Activated CD4-positive, alpha-beta T cell treated with anti-CD3 and anti-CD28 coated beads for 1 hour (primary cell): ENCODE measurements around the gene SHLD1.

ENCODE experiments used
- DNase-seq: peaks from one replicate; pipeline ENCODE4 v3.0.0-alpha.2; 2020

SHLD1 gene

DNA sequence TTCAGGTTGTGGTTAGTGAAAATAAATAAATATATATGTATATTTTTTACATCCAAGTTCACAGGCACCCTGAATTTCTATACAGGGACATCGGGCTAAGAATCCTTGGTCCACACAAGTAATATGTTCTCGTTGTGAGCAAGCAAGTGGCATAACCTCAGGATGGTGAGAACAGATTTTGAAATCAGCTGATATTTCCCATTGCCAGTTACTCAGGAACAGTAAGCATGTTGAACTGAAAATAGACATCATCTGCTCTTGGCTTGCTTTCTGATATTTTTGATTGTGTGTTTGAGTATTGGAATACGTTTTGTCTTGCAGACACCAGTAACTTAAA lies 112.5 kb downstream of the SHLD1 start:
- DNase-seq, result no peak

DNA sequence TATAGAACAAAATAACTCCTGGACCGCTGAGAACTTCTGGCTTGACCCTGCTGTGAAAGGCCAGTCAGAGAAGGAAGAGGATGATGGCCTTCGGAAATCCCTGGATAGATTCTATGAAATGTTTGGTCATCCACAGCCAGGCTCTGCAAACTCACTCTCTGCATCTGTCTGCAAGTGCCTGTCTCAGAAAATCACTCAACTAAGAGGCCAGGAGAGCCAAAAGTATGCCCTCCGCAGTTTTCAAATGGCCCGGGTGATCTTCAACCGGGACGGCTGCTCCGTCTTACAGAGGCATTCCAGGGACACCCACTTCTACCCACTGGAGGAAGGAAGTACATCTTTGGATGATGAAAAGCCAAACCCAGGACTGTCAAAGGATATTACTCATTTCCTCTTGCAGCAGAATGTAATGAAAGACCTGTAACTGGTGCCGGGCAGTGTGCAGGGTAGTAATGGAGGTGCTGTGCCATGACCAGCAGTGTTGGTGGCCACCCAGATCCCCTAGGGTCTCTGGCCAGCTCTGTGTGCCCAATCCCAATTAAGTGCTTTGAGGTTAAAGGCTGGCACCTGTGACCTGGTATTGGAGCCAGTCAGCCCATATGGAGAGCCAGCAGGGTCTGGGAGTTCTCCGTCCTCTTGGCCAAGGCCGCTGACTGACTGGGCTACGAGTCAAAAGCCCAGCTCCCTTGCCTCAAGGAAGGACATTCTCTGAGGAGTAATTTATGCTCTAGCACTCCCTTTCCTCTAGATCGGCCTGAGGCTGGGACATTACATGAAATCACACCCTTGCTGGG lies 113.0 kb downstream of the SHLD1 start:
- DNase-seq, result no peak

DNA sequence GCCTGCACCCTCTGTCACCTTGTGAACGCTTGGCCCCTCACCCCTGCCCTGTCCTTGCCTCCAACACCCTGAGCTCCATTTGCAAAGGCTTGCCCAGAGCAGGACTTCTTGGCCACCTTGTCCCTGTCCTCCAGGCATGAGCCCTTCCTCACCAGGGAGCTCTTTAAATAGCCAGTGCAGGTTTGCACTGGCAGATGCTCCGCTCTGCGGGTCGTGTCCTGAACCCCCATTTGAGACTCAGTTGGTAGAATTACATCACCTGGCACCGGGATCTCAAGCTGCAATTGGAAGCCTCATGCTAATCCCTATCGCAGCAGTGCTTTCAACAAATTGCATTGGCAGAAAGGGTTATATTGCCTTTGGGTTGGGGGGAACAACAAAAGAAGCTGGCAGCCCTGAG lies 114.2 kb downstream of the SHLD1 start:
- no peak for DNase-seq

DNA sequence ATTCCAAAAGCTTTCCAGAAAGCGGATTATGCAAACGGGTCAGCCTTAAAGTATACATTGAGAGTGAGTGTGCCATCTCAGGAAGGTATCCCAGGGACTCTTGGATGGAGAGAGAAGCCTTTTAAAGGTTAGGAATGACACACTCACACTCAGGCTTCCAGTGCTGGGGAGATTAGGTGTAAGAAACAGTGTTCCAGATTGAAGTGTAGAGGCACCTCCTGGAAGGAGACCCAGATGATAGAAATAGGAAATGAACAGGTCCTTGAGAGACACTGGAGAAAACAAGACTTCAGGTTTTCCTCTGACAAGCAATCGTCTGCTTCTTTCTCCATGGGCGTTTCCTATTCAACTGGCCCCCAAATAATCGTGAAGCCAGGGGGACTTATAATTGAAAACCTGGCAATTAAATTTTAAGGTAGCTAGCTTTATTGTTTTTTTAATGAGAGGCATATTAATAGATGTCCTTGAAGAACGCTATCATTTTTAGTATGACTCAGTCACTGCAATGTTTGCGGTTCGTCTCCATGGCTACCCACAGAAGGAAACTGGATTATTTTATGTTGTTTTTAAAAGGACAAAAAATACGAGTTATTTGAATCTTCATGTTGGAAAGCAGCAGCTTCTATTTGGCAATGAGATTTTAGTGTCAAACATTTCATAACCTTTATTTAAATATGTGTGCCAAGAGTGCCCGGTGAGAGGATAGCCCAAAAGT lies 114.8 kb downstream of the SHLD1 start:
- DNase-seq, result no peak

DNA sequence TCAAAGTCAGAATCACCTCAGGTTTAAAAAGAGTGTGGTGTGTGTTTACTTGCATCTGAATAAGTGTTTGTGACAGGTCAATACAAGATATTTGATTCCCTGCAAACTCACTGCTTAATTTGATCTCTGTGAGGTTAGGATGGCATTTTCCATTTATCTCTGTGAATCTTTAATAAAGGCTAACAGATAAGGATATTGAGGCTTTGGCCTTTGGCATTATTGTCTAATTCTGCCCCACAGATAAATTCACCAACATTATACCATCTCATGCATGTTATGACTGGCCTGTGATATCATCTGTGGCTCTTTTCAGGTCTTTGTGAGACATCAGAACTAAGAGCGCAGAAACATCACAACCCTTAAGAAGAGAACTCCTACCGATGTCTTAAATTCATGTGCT lies 115.4 kb downstream of the SHLD1 start:
- no peak for DNase-seq

DNA sequence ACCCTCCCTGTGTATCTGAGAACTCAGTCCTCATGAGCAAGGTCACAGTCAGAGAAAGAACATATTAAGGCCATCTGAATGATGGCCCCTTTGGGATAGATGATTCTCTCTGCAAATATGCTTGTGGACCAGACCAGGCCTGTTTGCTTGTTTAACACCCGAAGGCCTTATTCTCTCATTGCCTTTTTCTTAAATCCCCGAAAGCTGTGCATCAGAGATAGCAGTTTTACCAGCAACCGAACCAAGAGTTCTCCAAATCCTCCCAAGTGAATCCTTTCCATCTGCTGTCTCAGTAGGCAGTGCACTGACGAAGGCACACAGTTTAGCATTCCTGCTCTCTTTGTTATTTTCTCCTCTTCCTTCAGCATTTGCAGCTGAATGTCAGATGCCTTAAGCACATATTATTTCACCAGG lies 120.4 kb downstream of the SHLD1 start:
- no peak for DNase-seq

DNA sequence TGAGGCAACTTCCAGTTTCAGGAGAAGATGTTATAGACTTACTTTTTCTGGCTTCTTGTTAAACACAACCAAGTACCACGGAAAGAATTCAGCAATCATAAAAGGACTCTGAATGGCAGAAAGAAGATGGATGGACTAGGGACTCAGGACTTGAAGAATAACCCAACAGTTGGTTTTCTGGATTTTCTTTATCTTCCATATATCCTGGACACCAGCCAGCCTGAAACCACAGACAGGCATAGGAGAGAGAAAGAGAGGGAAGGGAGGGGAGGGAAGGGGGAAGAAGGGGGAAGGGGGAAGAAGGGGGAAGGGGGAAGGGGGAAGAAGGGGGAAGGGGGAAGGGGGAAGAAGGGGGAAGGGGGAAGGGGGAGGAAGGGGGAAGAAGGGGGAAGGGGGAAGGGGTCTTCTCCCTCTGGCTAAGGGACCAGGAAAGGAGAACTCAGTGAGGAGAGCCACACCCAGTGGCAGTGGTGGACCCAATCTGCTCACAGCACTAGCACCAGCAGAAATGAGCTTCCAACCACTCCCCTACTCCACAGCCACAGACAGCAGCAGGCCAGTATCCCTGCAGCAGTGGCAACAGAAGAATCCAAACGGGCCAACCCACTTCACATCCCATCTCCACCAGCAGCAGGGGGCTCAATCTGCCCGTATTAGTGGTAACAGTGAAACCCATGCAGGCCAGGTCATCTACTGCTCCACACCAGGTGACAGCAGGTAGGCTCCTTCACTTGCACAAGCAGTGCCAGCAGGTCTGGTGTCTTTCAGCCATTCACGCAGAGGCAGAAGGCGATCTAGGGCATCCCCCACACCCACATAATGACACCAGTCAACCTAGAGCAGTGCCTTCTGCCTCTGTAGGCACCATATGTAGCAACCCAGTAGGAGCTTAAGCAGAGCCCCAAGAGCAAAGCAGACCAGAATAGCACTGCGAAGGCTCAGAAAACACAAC lies 121.5 kb downstream of the SHLD1 start:
- DNase-seq, result no peak

DNA sequence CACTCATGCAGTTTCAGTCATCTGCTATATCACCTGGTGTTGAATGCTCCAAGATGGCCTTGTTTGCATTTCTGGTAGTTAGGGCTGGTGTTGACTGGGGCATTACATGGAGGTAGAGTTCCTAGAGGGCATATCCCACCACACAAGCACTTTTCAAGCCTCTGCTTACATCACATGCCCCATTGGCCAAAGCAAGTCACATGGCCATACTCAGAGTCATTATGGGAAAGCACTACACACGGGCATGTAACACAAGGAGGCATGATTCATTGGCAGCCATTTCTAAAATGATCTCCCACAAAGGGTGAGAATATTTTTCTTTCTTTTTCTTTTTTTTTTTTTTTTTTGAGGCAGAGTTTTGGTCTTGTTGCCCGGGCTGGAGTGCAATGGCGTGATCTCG lies 126.9 kb downstream of the SHLD1 start:
- DNase-seq, result no peak

DNA sequence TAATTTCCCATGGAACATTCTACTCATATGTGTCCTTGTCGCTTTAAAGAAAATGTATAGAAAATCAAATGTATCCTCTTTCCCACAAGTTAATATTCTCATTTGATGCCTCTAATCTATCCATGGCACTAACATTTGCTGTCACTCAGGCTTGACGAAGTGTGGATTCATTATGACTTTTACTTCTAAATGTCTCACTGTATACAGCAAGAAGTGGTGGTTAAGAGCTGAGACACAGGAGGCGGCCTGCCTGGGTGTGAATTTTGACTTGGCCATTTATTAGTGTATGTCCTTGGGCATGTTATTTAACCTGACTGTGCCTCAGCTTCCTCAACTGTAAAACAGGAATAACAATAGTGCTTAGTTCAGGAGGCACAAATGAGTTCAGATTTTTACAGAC lies 130.1 kb downstream of the SHLD1 start:
- DNase-seq, result no peak

DNA sequence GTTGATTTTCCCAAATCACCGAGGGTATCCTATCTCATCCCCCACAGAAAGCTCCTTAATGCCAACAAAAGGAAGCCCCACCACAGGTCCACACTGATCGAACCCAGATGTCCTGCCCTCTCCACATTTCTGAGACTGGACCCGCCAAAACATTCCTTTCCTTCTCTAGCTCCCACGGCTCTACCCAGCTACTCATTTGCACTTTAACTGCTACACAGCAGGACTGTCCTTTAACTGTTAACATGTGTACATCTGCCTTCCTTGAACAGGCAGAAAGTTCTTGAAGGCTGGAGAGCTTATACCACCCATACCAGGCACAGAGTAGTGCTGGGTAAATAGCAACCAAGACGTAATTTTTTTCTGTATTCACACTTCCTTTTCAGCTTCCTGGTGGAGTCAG lies 131.5 kb downstream of the SHLD1 start:
- no peak for DNase-seq

DNA sequence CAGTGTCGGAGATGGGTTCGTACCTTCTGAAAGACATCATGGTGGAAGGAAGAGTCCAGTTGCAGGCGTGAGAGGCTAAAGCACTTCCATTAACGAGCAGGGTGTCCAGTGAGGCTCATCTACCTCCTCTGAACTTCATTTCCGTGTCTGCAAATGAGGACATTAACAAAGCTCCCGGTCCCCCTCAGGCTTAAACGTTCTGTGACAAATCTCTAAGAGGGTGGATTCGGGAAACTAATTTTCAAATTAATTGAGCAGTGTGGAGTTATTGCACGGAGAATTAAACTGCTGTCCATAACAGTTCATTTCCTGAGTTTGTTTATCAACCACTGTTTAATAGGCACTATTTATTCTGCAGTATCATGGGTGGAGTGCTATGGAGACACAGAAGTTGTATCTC lies 132.0 kb downstream of the SHLD1 start:
- DNase-seq, result no peak

DNA sequence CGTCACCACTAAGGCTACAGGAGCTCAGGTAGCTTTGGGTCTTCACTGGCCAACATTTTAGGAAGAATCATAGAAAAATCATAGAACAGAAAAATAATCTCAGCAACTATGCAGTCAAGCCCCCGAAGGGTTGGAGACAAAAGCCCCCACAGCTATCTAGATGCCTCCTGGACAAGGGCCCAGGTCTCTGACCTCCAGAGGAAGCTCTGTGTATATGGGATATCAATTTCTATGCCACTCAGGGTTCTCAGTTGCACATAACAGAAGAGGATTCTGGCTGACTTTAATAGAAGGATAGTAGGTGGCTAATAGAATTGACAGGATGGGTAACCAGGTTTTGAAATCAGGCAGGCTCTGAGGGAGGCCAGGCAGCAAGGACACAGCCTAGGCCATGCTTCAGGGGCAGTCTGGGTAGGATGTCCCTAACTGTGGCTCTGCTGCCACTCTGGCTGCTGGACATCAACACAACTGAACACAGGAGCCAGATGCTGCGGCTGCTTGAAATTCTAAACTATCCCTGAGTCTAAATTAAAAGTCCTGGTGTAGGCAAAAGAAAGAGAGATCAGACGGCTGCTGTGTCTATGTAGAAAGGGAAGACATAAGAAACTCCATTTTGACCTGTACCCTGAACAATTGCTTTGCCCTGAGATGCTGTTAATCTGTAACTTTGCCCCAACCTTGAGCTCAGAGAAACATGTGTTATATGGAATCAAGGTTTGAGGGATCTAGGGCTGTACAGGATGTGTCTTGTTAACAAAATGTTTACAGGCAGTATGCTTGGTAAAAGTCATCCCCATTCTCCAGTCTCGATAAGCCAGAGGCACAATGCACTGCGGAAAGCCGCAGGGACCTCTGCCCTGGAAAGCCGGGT lies 134.5 kb downstream of the SHLD1 start:
- no peak for DNase-seq

DNA sequence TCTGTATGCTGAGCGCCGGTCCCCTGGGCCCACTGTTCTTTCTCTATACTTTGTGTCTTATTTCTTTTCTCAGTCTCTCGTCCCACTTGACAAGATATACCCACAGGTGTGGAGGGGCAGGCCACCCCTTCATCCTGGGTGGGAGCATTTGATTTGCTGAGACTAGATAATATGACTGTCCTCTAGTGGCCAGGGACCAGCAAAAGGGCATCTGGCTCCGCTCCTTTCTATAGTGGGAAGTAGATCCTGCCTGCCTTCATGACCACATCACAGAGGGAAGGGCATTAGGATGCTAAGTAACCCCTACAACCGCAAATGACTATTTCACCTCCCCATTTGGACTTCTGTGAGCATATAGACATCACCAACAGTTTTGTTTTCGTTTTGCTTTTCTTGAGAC lies 135.7 kb downstream of the SHLD1 start:
- no peak for DNase-seq

DNA sequence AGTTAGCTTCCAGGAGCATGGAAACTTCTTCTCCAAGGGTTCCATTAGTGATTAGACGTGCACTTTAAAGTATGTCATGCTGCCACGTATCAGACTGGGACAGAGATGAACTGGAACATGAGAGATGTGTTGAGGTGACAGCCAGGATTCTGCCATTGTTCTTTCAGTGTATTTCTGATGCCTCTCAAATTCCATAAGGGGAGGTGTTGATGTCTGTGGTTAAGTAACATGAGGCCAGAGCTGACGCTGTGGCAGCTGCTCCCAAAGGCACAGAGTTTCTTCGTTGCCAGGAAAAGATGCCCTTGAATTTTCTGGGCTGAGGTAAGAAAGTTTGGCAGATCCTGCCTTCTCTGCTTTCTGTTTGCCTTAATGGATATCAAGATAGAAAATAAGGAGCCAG lies 136.6 kb downstream of the SHLD1 start:
- no peak for DNase-seq

DNA sequence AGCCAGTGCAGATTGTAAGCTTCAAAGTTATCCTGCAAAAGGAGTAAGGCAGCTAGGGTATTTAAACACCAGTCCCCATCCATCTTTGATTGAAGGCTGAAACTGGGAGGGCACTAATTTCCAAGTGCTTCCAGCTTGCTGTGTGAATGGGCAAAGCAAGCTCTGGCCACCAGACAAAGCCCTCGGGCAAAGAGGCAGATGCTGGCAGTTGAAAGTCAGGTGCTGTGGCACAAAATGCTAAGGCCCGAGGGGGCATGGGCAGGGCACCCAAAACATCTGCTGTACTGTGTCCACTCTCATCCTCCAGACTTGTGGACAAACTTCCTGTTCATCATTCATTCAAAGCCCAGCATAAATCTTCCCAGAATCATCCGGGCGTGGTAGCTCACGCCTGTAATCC lies 137.2 kb downstream of the SHLD1 start:
- DNase-seq, result no peak

DNA sequence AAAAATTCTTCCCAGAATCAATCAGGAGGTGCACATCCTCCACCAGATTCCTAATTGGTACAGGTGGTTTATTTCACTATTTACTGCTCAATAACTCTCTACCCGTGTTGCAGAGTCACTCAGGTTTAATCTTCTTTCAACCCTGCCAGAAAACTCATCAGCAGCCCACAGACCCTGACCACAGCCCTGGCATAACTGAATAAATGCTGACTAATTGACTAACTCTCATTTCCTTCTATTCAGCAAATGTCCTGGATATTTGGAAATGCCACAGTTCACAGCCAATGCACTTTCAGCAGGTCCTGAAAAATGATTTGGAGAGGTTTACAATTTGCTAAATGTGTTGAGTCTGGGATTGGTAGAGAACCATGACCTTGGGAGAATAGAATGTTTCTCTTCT lies 137.8 kb downstream of the SHLD1 start:
- no peak for DNase-seq

DNA sequence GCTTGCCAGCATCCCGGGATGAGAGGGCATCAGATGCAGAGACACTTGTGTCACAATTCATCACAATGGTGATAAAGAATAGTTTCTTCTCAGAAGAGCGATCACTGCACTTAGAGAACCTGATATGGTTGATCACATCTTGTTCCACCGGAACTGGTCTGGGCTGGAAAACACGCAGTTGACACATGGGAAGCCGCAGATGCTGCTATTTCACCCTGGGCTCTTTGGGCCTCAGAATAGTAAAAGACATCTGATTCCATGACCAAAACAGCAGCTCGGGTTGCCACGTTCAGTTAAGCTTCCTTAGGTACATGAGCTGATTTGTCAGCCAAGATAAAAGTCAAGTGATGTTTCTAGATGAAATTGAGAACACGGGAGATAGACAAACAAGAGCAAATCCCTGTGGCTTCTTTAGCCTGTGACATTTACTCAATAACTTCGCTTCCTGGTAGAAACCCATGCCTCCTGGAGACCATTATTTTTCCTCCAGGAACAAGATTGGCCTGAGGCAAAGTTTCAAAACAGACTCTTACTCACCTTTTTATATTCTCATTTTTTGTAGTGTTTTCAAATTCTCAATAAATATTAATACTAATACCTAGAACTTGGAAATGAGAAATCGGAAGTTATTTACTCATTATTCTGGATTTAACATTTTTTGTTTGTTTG lies 140.7 kb downstream of the SHLD1 start:
- no peak for DNase-seq

DNA sequence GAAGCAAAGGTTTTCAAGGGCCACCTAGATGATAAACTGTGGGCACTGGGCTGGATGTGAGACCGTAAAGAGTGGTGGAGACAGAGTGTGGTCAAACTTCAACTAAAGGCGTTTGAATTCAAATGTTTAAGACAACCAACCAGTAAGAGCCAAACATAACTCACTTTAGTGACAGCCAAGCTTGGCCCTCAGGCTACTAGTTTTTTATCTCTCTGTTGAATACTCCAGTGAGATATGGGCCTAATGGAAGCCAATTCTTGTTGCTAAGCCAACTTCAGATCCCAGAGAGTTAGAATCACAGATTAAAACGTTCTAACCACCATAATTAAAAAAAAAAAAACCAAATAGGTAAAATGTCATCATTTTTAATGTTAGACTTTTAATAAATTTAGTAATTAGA lies 142.9 kb downstream of the SHLD1 start:
- DNase-seq, result no peak

DNA sequence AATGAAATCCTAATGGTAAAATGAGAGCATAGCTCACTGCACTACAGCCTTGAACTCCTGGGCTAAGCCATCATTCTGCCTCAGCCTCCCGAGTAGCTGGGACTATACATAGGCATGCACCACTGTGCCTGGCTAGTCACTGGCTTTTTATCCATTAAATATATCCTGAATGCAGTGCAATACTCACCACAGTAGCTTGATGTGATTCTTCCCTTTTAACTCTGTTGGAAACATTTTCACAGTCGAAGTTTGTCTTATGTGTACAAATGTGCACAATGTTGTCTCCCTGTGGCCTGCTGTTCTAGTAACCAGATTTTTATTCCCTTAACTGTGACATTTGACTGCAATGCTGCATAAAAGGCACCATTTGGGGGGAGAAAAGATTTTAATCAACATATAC lies 143.4 kb downstream of the SHLD1 start:
- no peak for DNase-seq

DNA sequence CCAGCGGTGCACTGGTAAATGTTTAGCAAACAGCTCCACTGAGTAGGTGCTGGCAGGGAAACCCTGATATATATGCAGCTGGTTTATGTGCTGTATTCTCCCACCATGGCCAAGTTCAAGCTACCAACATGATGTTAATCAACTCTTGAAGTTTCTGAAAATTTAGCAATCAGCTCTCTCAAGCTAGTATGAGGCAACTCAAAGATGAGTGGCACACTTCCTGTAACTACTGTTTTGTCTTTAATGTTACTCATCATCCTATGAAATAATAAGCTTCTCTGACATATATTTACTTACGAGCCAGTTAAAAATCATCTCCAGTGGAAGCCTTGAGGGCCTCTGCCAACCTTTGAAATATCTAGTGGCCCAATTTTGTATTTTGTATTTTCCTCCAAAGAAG lies 145.4 kb downstream of the SHLD1 start:
- DNase-seq, result no peak

DNA sequence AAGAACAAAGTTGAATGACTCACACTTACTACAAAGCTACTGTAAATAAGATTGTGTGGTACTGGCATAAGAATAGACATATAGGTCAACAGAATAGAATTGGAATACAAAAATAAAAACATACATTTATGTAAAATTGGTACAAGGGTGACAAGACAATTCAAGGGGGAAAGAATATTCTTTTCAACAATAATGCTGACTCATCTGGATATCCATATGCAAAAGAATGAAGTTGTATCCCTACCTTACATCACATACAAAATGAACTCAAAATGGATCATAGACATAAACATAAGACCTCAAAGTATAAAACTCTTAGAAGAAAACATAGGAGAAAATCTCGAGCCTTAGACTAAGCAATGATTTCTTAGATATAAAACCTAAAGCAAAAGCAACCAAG lies 149.2 kb downstream of the SHLD1 start:
- no peak for DNase-seq

DNA sequence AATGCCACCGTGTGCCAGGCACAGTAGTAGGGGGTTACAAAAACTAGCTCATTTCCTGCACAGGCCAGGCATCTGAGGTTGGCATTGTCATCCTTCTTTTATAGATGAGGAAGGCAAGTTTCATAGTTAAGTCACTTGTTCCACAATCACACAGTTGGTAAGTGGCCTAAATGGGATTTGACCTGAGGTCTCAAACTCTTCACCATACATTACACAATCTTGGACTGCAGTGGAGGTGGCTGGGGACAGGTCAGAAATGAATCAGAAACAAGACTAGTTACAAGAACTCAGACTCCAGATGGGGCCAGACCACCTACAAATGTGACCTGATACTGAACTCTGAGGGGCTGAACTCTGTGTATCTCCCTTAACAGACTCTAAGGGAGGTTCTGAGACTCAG lies 150.7 kb downstream of the SHLD1 start:
- DNase-seq, result no peak
